ENCODE measurements around the gene DHX16.
"Not testable (repeated sequence)": the region's sequence is repeated elsewhere in the genome, so short reads cannot be mapped to it uniquely, and the experiment has no call there.

Gene DHX16

GRCh38 chr6:30672445-30673253 lies at the start of gene DHX16:
Gene DHX16 (minus strand): TSS chr6:30673006. CDS start chr6:30672841, 165 bp downstream.
- FAIRE-seq: peak; percentile 95

- FAIRE-seq: not testable (repeated sequence)
These were observed 49.1 kb upstream of the DHX16 start for GRCh38 chr6:30722025-30722279.

GRCh38 chr6:30721198-30722024 lies 48.6 kb upstream of the DHX16 start:
- FAIRE-seq: no peak

GRCh38 chr6:30720738-30721197 lies 48.0 kb upstream of the DHX16 start:
- FAIRE-seq: no peak

- FAIRE-seq: peak; percentile 93
These were observed 47.3 kb upstream of the DHX16 start, which contains the start of gene TUBB for GRCh38 chr6:30719791-30720737. Gene TUBB (plus strand): TSS chr6:30720352. CDS start chr6:30720507, 155 bp downstream.

GRCh38 chr6:30719356-30719755 lies 46.5 kb upstream of the DHX16 start:
- FAIRE-seq: no peak

- not testable (repeated sequence) for FAIRE-seq
These were observed 45.3 kb upstream of the DHX16 start for GRCh38 chr6:30717845-30718720.

GRCh38 chr6:30717129-30717844 lies 44.5 kb upstream of the DHX16 start, which contains the start of gene MDC1:
Gene MDC1 (minus strand): TSS chr6:30717281. CDS start chr6:30715175, 2,106 bp downstream.
- FAIRE-seq: peak; percentile 99

GRCh38 chr6:30716879-30717128 lies 44.0 kb upstream of the DHX16 start:
- no peak for FAIRE-seq

GRCh38 chr6:30714263-30714662 lies 41.5 kb upstream of the DHX16 start:
- FAIRE-seq: no peak

- FAIRE-seq: no peak
These were observed 39.7 kb upstream of the DHX16 start for GRCh38 chr6:30712441-30712945.

- no peak for FAIRE-seq
These were observed 39.1 kb upstream of the DHX16 start for GRCh38 chr6:30711758-30712380.

GRCh38 chr6:30709101-30709868 lies 36.5 kb upstream of the DHX16 start:
- no peak for FAIRE-seq

- no peak for FAIRE-seq
These were observed 34.6 kb upstream of the DHX16 start for GRCh38 chr6:30707281-30707850.

GRCh38 chr6:30705620-30706019 lies 32.8 kb upstream of the DHX16 start:
- no peak for FAIRE-seq

- FAIRE-seq: no peak
These were observed 31.0 kb upstream of the DHX16 start for GRCh38 chr6:30703821-30704220.

- FAIRE-seq: no peak
These were observed 30.2 kb upstream of the DHX16 start for GRCh38 chr6:30703011-30703410.

- no peak for FAIRE-seq
These were observed 27.5 kb upstream of the DHX16 start for GRCh38 chr6:30700340-30700739.

GRCh38 chr6:30696432-30696831 lies 23.6 kb upstream of the DHX16 start:
- no peak for FAIRE-seq
